Calu3 (cell line): Measurements from ENCODE around the gene DYNC2LI1. TPM values are rescaled to one million over a fixed set of nuclear protein-coding genes. Genes with fewer than 3 reads are reported as not detected.

ENCODE experiments used
- BruUV-seq: library from RNA; stranded (reverse); fragments of 400-500 nt; replicated peaks from 2 replicates; lab custom pipeline; 2021; lab: Mats Ljungman, UMichigan
- CTCF ChIA-PET: fragments of 300-600 bp; sonication (Branson Sonifier 250); formaldehyde crosslinking; loops from one replicate; lab custom pipeline; 2022; ENCODE audit warnings: antibody characterized with exemption; lab: Charles Lee
- DNase-seq: peaks from one replicate; pipeline ENCODE4 v3.0.0; 2022
- H3K27ac Mint-ChIP-seq: one replicate; pipeline ENCODE4 v1.8.0; 2022; ENCODE audit warnings: mixed read lengths; ENCODE audit not compliant: unreplicated experiment
- H3K27me3 Mint-ChIP-seq: one replicate; pipeline ENCODE4 v1.8.0; 2022; ENCODE audit warnings: mixed read lengths; ENCODE audit not compliant: unreplicated experiment
- H3K36me3 Mint-ChIP-seq: one replicate; pipeline ENCODE4 v1.8.0; 2022; ENCODE audit warnings: mild to moderate bottlenecking, moderate library complexity, mixed read lengths; ENCODE audit not compliant: insufficient read depth, unreplicated experiment
- H3K4me1 Mint-ChIP-seq: one replicate; pipeline ENCODE4 v1.8.0; 2022; ENCODE audit warnings: mild to moderate bottlenecking, low read depth, mixed read lengths; ENCODE audit not compliant: unreplicated experiment
- H3K4me3 Mint-ChIP-seq: one replicate; pipeline ENCODE4 v1.8.0; 2022; ENCODE audit warnings: mild to moderate bottlenecking, low read depth, moderate library complexity, mixed read lengths; ENCODE audit not compliant: unreplicated experiment
- H3K9me3 Mint-ChIP-seq: one replicate; pipeline ENCODE4 v1.8.0; 2022; ENCODE audit warnings: low read depth, mixed read lengths; ENCODE audit not compliant: unreplicated experiment
- CTCF ChIP-seq: fragments of 200-600 bp; IDR thresholded peaks from one replicate; pipeline ENCODE4 v1.8.0; 2022; ENCODE audit warnings: antibody characterized with exemption; ENCODE audit not compliant: unreplicated experiment
- intact Hi-C: fragments of 100-400 bp; cut with micrococcal nuclease; formaldehyde crosslinking; loops from one replicate; pipeline ENCODE4 v1.10.0; 2022; ENCODE audit not compliant: unreplicated experiment
- total RNA-seq: library from RNA; stranded (reverse); gene quantifications from 2 replicates; pipeline ENCODE4 v1.2.3, GENCODE V29; 2022

DYNC2LI1 gene
- total RNA-seq, 1 experiment from 2014 or later: 20.0 TPM

- no TSS peak for BruUV-seq
- H3K4me3 Mint-ChIP-seq: no peak overlapping the region
- intact Hi-C loops: no loop called here
- no peak for DNase-seq
- no peak overlapping the region for H3K27ac Mint-ChIP-seq
- CTCF ChIA-PET: no interaction called here
- H3K4me1 Mint-ChIP-seq: no peaks in the 10 kb centered on the region
- no peak for TF ChIP-seq CTCF
- peaks cover 39% of the 10 kb centered on the region for H3K27me3 Mint-ChIP-seq
- no peaks in the 10 kb centered on the region for H3K36me3 Mint-ChIP-seq
- no peaks in the 10 kb centered on the region for H3K9me3 Mint-ChIP-seq
Observed at GRCh38 chr2:43851011-43851980, 77.5 kb downstream of the DYNC2LI1 start.

- Mint-ChIP-seq H3K27me3 (peaks cover 49% of the 10 kb centered on the region), H3K4me3 (no peak overlapping the region), H3K36me3 (no peaks in the 10 kb centered on the region), H3K27ac (no peak overlapping the region), H3K9me3 (no peaks in the 10 kb centered on the region), H3K4me1 (no peaks in the 10 kb centered on the region)
- intact Hi-C loops: no loop called here
- DNase-seq: no peak
- no peak for TF ChIP-seq CTCF
- CTCF ChIA-PET: no interaction called here
- BruUV-seq: no TSS peak
Observed at GRCh38 chr2:43852196-43852730, 78.4 kb downstream of the DYNC2LI1 start.

GRCh38 chr2:43853141-43854081, 79.6 kb downstream of the DYNC2LI1 start:
- intact Hi-C loops: no loop called here
- Mint-ChIP-seq H3K27me3 (peaks cover 60% of the 10 kb centered on the region), H3K9me3 (no peaks in the 10 kb centered on the region), H3K27ac (no peak overlapping the region), H3K36me3 (no peaks in the 10 kb centered on the region), H3K4me1 (no peaks in the 10 kb centered on the region), H3K4me3 (no peak overlapping the region)
- CTCF ChIA-PET: no interaction called here
- TF ChIP-seq CTCF: no peak
- no peak for DNase-seq
- BruUV-seq: no TSS peak

GRCh38 chr2:43854671-43855070, 80.8 kb downstream of the DYNC2LI1 start:
- CTCF ChIA-PET: interaction anchor here (0.6 kb wide), 1 partner anchor 134 kb away, joined by 7 read pairs; no protein-coding TSS in a partner anchor
- Mint-ChIP-seq H3K27ac (no peak overlapping the region), H3K9me3 (no peaks in the 10 kb centered on the region), H3K27me3 (peaks cover 73% of the 10 kb centered on the region), H3K4me3 (no peak overlapping the region), H3K4me1 (no peaks in the 10 kb centered on the region), H3K36me3 (no peaks in the 10 kb centered on the region)
- TF ChIP-seq CTCF: no peak
- BruUV-seq: no TSS peak
- no peak for DNase-seq
- intact Hi-C loops: no loop called here
